Stimulated activated CD8-positive, alpha-beta memory T cell treated with anti-CD3 and anti-CD28 coated beads, Interleukin-4, amount 100 ng/mL, for 1 hour (primary cell): ENCODE results near the gene SLC16A1.
"Not testable (repeated sequence)": the region's sequence is repeated elsewhere in the genome, so short reads cannot be mapped to it uniquely, and the experiment has no call there.

Source experiments
- DNase-seq, 2 donors: peaks; one replicate each; pipeline ENCODE4 v3.0.0-alpha.2; 2020; ENCODE audit warnings: low read depth in 2 of 2, low spot score in 1 of 2

The SLC16A1 gene

DNA sequence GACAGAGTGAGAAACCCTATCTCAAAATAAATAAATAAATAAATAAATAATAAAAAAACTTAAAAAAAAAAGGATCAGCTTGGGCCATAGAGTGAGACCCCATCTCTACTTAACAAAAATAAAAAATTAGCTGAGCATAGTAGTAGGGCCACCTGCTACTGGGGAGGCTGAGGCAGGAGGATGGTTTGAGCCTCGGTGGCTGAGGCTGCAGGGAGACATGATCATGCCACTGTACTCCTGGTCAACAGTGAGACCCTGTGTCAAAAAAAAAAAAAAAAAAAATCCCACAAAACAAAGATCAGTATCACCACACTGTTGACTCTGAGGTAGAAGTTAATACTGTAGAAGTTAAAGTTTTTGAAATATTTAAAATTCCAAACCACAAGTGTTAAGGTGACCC is 29.1 kb downstream of the SLC16A1 start:
- DNase-seq, result no peak

DNA sequence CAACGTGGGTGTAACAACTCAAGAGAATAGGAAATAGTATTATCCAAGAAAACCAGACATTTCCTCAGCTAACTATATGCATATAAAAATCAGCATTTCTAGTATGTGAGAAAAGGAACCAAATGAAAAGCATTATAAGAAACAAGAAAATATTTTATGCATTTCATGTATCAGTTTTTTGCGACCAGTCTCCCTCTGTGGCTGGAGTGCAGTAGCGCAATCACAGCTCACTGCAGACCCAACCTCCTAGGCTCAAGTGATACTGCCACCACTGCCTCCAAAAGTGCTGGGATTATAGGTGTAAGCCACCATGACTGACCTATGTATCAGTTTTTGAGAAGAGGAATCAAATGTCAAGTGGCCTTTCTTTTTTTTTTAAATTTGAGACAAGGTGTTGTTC is 31.0 kb downstream of the SLC16A1 start:
- no peak for DNase-seq

- no peak for DNase-seq
These were observed 32.0 kb downstream of the SLC16A1 start for GRCh38 chr1:112923959-112924349.

- DNase-seq, result no peak
These were observed 32.6 kb downstream of the SLC16A1 start for GRCh38 chr1:112923234-112923958.

GRCh38 chr1:112911506-112912220 is 44.3 kb downstream of the SLC16A1 start:
- DNase-seq, result no peak

GRCh38 chr1:112909847-112910246 is 46.1 kb downstream of the SLC16A1 start:
- no peak for DNase-seq

- DNase-seq, result no peak
These were observed 49.8 kb downstream of the SLC16A1 start for GRCh38 chr1:112906150-112906698.

- DNase-seq, result no peak
These were observed 50.4 kb downstream of the SLC16A1 start for GRCh38 chr1:112905395-112906149.

GRCh38 chr1:112904831-112905261 is 51.1 kb downstream of the SLC16A1 start:
- no peak for DNase-seq

- DNase-seq, result no peak
These were observed 51.7 kb downstream of the SLC16A1 start for GRCh38 chr1:112904071-112904830.

- DNase-seq, result no peak
These were observed 53.8 kb downstream of the SLC16A1 start for GRCh38 chr1:112902221-112902620.

- no peak for DNase-seq
These were observed 54.6 kb downstream of the SLC16A1 start for GRCh38 chr1:112901387-112901786.

- no peak for DNase-seq
These were observed 59.2 kb downstream of the SLC16A1 start for GRCh38 chr1:112896783-112897182.

- no peak for DNase-seq
These were observed 61.4 kb downstream of the SLC16A1 start for GRCh38 chr1:112894561-112895011.

DNA sequence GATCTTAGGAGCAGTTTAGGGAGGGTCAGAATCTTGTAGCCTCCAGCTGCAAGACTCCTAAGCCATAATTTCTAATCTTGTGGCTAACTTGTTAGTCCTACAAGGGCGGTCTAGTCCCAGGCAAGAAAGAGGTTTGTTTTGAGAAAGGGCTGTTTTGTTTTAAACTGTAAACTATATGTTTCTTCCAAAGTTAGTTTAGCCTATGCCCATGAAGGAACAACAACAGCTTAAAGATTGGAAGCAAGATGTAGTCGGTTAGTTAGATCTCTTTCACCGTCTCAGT is 62.0 kb downstream of the SLC16A1 start:
- DNase-seq, result no peak

GRCh38 chr1:112893288-112894009 is 62.5 kb downstream of the SLC16A1 start:
- no peak for DNase-seq

- DNase-seq, result not testable (repeated sequence)
These were observed 66.1 kb downstream of the SLC16A1 start for GRCh38 chr1:112889906-112890305.

GRCh38 chr1:112889052-112889768 is 66.8 kb downstream of the SLC16A1 start:
- DNase-seq, result no peak

DNA sequence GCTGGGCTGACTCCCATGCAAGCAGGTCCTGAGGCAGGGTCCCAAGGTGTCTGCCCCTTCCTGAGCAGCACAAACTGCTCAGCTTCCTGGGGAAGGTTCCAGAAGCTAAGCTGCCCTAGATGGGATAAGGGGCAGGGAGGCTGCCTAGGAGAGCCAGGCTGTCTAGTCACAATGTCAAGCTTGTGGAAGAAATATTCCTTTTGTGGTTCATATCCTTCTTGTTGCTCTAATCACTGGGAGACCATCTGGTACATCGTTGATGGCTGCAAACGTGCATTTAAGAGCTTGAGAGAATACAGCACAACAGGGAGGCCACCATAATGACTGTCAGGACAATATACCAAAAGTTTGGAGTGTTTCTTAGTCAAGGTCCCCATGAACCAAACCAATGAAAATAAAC is 67.4 kb downstream of the SLC16A1 start:
- no peak for DNase-seq
